TTC549 (cell line): ENCODE measurements around the gene TULP1.

Experiments used
- FAIRE-seq: peaks from 2 replicates; lab custom pipeline; 2012; peaks lifted over from hg19 to GRCh38; lab: Jason Lieb, UNC

The TULP1 gene

GRCh38 chr6:35496036-35496840 is 16.5 kb downstream of the TULP1 start:
- no peak for FAIRE-seq

DNA sequence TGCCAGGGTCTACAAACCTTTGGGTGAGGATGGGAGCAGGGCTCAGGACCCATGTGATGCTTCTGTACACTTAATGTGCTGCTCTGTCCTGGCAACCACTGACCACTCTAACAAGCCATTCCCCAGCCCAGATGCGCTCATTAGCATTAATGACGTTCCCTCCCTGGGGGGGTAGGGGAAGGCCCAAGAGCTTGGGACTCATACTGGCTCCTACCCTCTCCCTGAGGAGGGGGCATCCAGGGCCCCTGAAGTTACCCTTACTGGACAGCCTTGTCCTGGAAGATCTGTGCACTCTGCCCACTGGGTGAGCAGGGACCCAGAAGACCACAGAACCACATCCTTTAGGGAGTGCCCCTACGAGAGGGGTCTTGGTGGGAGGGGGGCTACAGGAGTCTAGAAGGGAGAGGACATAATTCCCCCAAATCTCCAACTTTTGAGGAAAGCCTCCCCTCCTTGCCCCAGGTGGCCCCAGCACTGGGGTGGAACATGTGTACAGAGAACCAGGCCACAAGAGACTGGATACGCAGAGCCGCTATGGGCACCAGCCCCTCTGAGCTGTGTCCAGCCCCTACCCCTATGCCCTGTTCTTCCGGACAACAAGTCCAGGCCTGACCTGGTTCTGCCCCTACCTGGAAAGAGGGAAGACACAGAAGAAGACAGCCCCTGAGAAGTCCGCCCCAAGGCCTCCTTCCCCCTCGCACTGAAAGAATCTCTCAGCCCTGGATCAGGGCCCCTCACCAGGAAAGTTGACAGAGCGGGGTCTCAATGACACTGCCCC is 17.2 kb downstream of the TULP1 start:
- no peak for FAIRE-seq

DNA sequence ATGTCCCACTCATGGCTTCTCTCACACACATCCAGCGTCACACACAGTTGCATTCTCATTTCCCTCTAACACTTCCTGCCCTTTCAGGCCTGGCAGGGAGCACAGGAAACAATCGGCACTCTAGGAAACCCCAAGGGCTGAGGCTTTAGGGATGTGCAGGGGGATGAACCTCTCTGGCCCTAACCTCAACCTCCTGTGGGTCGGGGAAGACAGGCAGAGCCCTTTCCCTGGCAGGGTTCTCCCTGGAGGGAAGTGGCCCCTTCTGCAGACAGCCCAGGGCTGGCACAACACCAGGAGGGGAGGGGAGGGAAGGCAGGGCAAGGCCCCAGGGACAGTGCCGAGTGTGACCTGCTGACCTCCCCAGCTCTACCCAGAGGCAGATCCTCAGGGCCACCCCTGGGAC is 18.5 kb downstream of the TULP1 start:
- FAIRE-seq: no peak

GRCh38 chr6:35493307-35493983 is 19.3 kb downstream of the TULP1 start:
- no peak for FAIRE-seq

GRCh38 chr6:35492974-35493284 is 19.8 kb downstream of the TULP1 start:
- FAIRE-seq: no peak

GRCh38 chr6:35492258-35492973 is 20.3 kb downstream of the TULP1 start:
- FAIRE-seq: no peak

- no peak for FAIRE-seq
These were observed 21.0 kb downstream of the TULP1 start for GRCh38 chr6:35491558-35492257.

DNA sequence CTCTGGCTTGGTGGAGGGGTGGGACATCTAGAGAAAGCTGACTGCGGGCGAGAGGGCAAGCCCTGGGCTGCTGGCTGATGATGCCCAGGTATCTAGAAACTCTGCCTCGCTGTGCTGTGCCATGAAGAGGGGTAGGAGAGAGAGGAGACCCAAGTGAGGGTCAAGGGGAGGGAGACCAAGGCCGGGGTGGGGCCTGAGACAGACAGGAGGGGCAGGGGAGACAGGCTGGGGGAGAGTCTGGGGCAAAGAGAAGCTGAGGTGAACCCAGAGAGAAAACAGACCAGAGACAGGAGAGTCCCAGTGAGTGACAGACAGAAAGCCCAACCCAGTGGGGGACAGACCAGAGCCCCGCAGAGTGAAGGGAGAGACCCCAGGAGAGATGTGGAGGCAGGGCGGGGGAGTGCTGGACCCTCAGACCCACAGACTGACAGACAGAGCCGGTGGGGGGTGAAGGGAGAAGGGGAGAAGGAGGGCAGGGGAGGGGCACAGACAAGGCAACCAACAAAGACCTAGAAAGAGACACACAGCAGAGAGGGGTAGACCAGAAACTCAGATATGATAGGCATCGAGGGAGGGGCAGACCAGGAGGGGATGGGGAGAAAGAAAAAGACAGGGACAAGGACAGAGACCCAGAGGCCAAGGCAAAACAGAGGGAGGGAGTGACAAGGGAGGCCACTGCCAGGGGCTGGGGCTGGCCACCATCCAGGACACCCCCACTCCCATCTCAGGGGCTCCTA is 21.7 kb downstream of the TULP1 start:
- no peak for FAIRE-seq

DNA sequence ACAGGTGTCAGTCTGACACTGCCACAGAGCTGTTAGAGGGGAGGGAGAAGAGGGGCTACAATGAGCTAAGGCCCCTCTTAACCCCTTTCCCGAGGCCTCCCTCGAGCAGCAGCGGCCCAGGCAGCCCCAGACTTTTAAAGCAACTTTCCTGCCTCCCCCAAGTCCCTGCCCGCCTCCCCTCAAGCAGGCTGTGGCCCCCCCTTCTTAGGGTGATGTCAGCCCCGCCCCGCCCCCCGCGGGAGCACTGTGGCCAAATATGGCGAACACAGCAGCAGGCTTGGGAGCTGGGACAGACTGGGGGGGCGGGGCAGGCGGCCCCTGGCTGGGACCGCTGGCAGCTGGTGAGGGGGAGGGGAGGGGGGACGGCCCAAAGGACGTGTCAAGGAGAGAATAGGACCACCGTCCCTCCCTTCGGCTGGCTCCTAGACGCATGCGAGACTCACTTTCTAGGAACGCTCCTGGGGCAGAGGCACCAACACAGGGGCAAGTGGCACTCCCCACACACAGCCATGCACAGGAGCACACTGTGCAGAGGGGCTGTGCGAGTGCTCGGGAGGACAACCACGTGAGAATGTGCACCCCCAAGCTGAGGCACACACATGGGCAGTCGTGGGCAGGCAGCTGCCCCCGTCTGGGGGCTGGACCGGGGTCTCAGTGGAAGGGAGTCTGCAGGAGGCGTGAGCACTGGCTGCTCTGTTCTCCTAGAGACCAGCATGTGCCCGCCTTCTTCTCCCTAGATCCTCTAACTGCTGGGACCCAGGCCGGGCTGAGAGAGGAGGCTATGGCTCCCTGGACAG is 22.5 kb downstream of the TULP1 start:
- FAIRE-seq: no peak

GRCh38 chr6:35489066-35489465 is 23.6 kb downstream of the TULP1 start:
- FAIRE-seq: no peak

DNA sequence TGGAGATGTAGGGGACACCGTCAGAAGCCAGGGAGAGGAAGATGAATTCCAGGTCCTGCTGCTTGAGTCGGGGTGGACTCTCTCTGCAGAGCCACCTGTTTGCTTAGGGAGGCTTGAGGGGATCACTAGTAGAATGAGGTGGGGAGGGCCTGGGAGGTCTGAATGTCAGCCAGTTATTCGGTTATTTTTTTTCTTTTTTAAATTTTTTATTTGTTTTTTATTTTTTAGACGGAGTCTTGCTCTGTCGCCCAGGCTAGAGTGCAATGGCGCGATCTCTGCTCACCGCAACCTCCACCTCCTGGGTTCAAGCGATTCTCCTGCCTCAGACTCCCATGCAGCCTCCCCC is 24.2 kb downstream of the TULP1 start:
- no peak for FAIRE-seq

- FAIRE-seq: no peak
These were observed 24.8 kb downstream of the TULP1 start for GRCh38 chr6:35487658-35488516.

DNA sequence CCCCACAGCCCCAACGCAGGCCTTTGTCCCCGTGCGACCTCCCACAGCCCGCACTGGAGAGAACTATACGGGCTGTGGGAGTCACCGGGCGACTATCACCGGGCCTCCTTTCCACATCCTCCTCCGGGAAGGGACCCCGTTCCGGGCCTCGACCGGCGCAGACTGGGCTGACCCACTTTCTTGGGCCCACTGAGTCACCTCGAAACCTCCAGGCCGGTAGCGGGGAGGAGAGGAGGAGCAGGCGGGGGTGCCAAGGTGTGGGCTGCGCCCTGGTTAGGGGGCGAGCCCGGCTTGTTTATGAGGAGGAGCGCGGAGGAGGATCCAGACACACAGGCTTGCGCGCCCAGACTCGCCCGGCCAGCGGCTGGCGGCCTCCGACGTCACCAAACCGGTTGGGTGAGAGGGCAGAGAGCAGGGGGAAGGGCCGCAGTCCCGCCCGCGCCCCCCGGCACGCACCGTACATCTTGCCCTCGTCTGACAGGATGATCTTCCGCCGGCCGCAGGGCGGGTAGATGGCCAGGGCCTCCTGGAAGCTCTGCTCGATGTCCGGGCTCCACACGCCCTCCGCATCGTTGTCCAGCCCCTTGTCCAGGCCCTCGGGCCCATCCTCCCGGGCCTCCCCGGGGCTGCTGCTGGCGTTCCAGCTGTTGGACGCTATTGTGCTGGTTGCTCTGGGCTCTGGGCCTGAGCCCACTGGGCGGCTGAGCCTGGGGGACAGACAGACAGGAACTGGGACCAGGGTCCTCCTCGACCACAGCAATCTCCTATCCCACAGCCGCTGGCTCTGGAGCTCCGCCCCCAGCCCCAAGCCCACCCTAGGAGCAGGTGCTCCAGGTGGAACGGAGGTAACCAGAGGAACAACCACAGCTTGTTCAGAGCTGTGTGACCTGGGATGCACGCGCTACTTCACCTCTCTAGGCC is 26.4 kb downstream of the TULP1 start:
- no peak for FAIRE-seq

DNA sequence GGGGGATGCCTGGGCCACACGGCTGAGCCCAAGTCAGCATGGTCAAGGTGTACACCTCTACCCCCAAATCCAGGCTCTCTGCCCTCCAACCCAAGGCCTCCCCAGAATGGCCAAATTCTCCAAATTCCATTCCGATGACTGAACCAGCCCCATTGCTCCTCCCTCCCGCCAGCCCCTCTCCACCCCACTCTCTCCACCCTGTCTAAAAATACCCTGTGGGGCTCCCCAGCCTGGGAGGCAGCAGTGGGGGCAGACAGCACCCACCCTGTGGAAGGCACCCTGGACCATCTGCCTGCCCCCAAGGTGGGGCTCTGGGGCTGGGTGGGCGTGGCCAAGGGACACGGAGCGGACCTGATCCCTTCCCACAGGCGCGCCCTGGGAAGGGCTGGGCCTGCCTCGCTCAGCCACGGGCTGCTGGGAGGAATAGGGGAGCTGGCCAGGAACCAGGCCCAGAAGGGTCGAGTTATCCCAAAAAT is 27.3 kb downstream of the TULP1 start:
- FAIRE-seq: no peak

- no peak for FAIRE-seq
These were observed 27.7 kb downstream of the TULP1 start for GRCh38 chr6:35484921-35485392.

DNA sequence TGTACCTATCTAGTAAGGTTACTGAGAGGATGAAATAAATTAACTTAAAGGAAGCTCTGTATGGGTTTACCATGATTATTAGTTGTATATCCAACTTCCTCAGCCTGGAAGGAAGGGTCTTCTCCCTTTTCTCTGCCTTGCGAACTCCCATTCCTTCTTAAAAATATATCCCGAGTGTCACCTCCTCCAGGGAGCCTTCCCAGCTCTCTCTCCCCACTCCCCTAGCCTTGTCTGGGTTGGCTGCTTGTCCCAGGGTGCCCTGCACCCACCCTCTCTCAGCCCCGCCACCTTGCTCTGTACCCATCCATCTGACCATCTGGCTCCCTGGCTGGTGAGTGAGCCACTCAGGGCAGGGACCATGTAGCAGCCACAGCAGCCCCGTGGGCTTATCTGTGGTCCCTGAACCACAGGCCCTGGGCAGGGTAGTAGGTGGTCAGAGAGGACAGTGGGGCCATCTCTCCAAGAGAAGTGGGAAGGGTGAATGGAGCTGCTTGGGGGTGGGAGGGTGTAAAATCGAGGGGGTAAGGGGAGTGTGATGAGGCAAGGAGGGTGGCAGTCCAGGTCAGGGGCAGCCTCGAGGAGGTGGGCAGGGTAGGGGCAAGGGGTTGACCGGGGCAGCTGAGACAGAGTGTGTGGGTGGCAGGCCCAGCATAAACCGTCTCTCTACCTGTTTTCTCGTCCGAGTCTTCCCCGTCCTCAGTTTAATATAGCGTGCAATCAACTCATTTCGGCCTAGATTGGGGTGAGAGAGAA is 28.6 kb downstream of the TULP1 start:
- FAIRE-seq: no peak

- no peak for FAIRE-seq
These were observed 29.2 kb downstream of the TULP1 start for GRCh38 chr6:35483490-35483889.
